ENCODE results near the gene C6orf47.

The C6orf47 gene

GRCh38 chr6:31693535-31693934 lies 33.0 kb upstream of the C6orf47 start:
- TF ChIP-seq REST (IDR thresholded peaks at IDR 0.05; ENCODE audit: insufficient read depth in 1 of 2, low read depth in 2 of 2, low read length in 2 of 2): no peak
- TF ChIP-seq TAF1 (IDR thresholded peaks at IDR 0.05; ENCODE audit: borderline replicate concordance, insufficient read depth, low read length): no peak
- TF ChIP-seq POLR2AphosphoS5 (IDR thresholded peaks at IDR 0.05; ENCODE audit: low read depth, low read length): no peak
- no peak for TF ChIP-seq FOXP2 (optimal IDR thresholded peaks at IDR 0.05; ENCODE audit: borderline replicate concordance, extremely low read depth, extremely low read length, insufficient read depth)
- no peak for TF ChIP-seq SIN3A (IDR thresholded peaks at IDR 0.05; ENCODE audit: borderline replicate concordance, insufficient read depth, low read length)

- TF ChIP-seq SIN3A (IDR thresholded peaks at IDR 0.05; ENCODE audit: borderline replicate concordance, insufficient read depth, low read length) (no peak), POLR2AphosphoS5 (IDR thresholded peaks at IDR 0.05; ENCODE audit: low read depth, low read length) (no peak), TAF1 (IDR thresholded peaks at IDR 0.05; ENCODE audit: borderline replicate concordance, insufficient read depth, low read length) (no peak), FOXP2 (optimal IDR thresholded peaks at IDR 0.05; ENCODE audit: borderline replicate concordance, extremely low read depth, extremely low read length, insufficient read depth) (no peak), REST (IDR thresholded peaks at IDR 0.05; ENCODE audit: insufficient read depth in 1 of 2, low read depth in 2 of 2, low read length in 2 of 2) (no peak)
Measured at GRCh38 chr6:31692886-31693285, 32.3 kb upstream of the C6orf47 start.

- no peak for TF ChIP-seq POLR2AphosphoS5 (IDR thresholded peaks at IDR 0.05; ENCODE audit: low read depth, low read length)
- TF ChIP-seq SIN3A (IDR thresholded peaks at IDR 0.05; ENCODE audit: borderline replicate concordance, insufficient read depth, low read length): no peak
- TF ChIP-seq TAF1 (IDR thresholded peaks at IDR 0.05; ENCODE audit: borderline replicate concordance, insufficient read depth, low read length): no peak
- TF ChIP-seq REST (IDR thresholded peaks at IDR 0.05; ENCODE audit: insufficient read depth in 1 of 2, low read depth in 2 of 2, low read length in 2 of 2): no peak
- no peak for TF ChIP-seq FOXP2 (optimal IDR thresholded peaks at IDR 0.05; ENCODE audit: borderline replicate concordance, extremely low read depth, extremely low read length, insufficient read depth)
Measured at GRCh38 chr6:31692353-31692752, 31.8 kb upstream of the C6orf47 start.

- no peak for TF ChIP-seq REST (IDR thresholded peaks at IDR 0.05; ENCODE audit: insufficient read depth in 1 of 2, low read depth in 2 of 2, low read length in 2 of 2)
- no peak for TF ChIP-seq POLR2AphosphoS5 (IDR thresholded peaks at IDR 0.05; ENCODE audit: low read depth, low read length)
- TF ChIP-seq TAF1 (IDR thresholded peaks at IDR 0.05; ENCODE audit: borderline replicate concordance, insufficient read depth, low read length): no peak
- no peak for TF ChIP-seq SIN3A (IDR thresholded peaks at IDR 0.05; ENCODE audit: borderline replicate concordance, insufficient read depth, low read length)
- TF ChIP-seq FOXP2 (optimal IDR thresholded peaks at IDR 0.05; ENCODE audit: borderline replicate concordance, extremely low read depth, extremely low read length, insufficient read depth): no peak
Measured at GRCh38 chr6:31691564-31692108, 31.1 kb upstream of the C6orf47 start.

GRCh38 chr6:31691078-31691463 lies 30.5 kb upstream of the C6orf47 start:
- TF ChIP-seq TAF1 (IDR thresholded peaks at IDR 0.05; ENCODE audit: borderline replicate concordance, insufficient read depth, low read length): no peak
- TF ChIP-seq SIN3A (IDR thresholded peaks at IDR 0.05; ENCODE audit: borderline replicate concordance, insufficient read depth, low read length): no peak
- TF ChIP-seq REST (IDR thresholded peaks at IDR 0.05; ENCODE audit: insufficient read depth in 1 of 2, low read depth in 2 of 2, low read length in 2 of 2): no peak
- TF ChIP-seq FOXP2 (optimal IDR thresholded peaks at IDR 0.05; ENCODE audit: borderline replicate concordance, extremely low read depth, extremely low read length, insufficient read depth): no peak

All from PFSK-1 (cell line).